ENCODE data around the gene LRRC18. TPM values are rescaled to one million over a fixed set of nuclear protein-coding genes. Genes with fewer than 3 reads are reported as not detected.

Gene LRRC18
- total RNA-seq, 1 experiment from 2014 or later, result not detected

DNA sequence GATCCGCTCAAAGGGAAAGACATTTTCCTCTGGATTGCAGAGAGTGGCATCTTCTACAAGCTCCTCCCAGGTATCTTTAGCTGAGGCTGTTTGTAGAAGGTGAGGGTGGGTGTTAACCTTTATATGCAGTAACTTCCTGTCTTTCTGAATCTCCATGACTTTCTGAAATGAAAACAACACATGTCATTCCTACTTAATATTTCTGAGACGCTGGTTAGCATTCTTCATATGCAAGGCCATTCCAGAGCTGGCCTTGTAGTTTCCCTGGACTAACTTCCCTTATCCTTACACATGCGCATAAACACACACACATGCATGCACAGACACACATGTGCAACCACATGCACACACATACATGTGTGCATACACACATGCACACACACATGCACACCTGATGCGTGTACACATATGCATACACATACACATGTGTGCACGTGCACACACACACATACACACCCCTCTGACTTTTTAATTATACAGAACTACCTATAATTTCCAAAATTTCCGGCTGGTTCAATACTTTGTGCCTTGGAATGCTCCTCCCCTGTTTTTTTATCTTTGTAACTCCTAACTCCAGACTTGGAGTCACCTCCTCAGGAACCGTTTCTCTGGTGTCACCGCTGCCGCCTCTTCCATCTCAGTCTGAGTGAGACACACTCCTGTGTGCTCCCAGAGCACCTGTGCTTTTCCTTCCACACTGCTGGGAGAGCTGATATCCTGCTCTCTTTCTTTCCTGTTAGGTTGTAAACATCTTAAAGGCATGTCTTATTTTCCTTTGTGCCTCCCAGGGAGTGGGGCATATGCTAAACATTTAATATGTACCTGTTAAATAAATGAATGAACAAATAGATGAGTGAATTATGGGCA, 55.2 kb downstream of the LRRC18 start:
- DNase-seq (ENCODE audit: extremely low read depth, low read depth), result no peak

- no peak for DNase-seq (ENCODE audit: extremely low read depth, low read depth)
Measured at GRCh38 chr10:48883701-48884100, 55.9 kb downstream of the LRRC18 start.

- no peak for DNase-seq (ENCODE audit: extremely low read depth, low read depth)
Measured at GRCh38 chr10:48882881-48883280, 56.8 kb downstream of the LRRC18 start.

DNA sequence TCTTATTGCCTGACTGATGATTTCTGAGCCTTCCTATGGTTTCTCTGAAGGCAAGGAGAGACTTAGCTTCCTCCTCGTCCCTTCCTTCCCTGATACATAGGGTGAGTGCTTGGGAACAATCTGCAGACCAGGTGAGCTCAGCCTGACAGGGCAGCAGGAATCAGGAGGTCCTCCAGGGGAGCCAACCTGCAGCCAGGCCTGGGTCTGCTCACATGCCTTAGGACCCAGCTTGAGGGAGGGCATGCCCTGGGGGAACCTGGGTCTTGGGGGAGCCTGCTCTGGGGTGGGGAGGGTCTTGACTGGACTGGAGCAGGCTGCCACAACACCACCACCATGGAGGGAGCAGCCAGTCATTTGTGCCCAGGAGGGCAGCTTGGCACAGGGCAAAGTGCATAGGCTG, 57.7 kb downstream of the LRRC18 start:
- no peak for DNase-seq (ENCODE audit: extremely low read depth, low read depth)

DNA sequence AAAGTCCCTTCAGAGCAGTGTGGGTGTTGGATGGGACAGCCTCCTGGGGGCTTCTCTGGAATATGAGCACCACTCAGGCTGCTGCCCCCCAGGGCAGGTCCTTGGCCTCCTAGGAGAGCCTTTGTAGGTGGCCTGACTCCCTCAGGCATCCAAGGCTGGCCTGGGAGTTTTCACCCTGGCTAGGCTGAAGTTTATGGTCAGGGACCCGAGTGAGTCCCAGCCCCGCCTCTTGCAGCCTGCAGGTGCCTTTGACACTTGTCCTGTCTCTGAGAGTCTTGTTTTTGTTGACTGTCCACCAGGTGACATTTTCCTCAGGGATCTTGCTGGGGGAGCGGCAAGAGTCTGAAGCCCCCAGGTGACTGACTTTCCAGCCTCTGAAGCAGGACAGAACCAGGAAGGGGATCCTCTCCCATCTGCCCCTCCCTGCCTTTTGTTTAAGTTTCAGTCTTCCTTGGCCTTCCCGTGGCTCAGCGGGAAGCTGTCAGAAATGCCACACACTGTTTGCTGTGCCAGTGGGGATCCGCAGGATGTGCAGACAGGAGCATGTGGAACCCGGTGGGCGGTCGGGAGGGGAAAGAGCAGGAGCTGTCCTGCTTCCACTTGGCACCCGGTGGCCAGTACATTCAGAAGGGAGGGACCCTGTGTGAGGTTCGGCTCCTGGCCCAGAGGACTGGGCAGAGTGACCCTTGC, 59.5 kb downstream of the LRRC18 start:
- DNase-seq (ENCODE audit: extremely low read depth, low read depth), result no peak

DNA sequence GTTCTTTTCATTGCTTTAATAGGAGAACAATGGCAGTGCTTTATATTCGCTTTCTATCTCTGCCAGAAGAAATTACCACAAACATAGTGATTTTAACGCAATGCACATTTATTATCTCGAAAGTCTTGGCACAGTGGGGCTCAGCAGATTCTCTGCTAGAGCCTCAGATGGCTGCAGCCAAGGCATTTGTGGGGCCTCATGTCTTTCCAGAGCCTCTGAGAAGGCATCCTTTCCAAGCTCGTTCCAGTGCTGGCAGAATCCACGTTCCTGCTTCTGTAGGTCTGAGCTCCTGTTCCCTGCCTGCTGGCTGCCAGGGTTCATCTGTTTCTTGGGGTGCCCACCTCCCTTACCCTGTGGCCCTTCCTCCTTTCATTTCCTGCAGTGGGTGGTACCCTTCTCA, 60.2 kb downstream of the LRRC18 start:
- DNase-seq (ENCODE audit: extremely low read depth, low read depth), result no peak

DNA sequence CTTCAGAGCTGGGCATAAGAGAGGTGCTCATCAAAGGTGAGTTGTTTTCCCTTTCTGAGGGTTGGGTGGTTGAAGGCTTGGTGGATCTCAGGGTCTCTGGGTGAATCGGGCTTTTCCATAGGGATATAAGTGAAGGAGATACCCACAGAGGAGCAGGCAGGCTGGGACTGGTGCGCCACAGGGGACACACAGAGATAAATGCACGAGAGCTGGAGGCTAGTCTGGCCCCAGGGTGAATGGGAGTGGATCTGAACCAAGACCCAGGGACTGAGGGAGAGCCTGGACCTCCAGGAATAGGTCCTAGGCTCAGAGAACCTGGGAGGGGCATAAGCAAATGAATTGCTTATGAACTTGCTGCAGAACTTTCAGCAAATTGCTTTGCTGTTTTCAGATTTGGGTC, 61.5 kb downstream of the LRRC18 start:
- no peak for DNase-seq (ENCODE audit: extremely low read depth, low read depth)

DNA sequence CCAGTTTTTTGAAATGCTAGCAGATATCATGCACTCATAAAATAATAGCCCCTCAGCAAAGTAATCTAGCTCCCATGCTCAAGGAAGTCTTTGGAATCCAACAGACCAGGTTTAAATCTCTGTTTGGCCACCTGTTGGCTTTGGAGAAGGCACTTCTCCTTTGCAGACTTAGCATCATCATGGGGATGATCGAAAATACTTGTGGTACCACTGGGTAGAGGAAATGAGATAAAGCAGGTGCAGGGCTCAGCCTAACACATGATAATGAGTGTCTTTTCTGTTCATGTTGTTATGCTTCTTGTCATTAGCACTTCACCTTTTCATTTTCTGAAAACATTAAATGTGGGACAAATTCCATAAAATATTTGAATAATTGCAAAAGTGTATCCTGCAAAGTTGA, 67.4 kb downstream of the LRRC18 start:
- DNase-seq (ENCODE audit: extremely low read depth, low read depth), result no peak

Small RNA genes lying within 50 kb of the gene (small RNA-seq; reads per million reads assigned to genes)
- gene MIR4294, result 0 reads per million in 2 experiments

Other genes with a start within 250 kb of the LRRC18 start
- not detected in 2 replicates for gene VSTM4, start 175.7 kb upstream of the LRRC18 start, total RNA-seq (2014; rRNA removed; shearing (Covaris generic))
- gene FAM170B, start 194.2 kb upstream of the LRRC18 start, total RNA-seq (2014; rRNA removed; shearing (Covaris generic)), result not detected in 2 replicates
- gene TMEM273, start 248.6 kb upstream of the LRRC18 start, total RNA-seq (2014; rRNA removed; shearing (Covaris generic)), result not detected in 2 replicates

Data from NCI-H460 (cell line).